ENCODE data around the gene CFAP54. TPM values are rescaled to one million over a fixed set of nuclear protein-coding genes. Genes with fewer than 3 reads are reported as not detected.

The CFAP54 gene
- total and polyA plus RNA-seq, 2 experiments from 2014 or later: 0.07 to 0.76 TPM

GRCh38 chr12:96503976-96504375 lies 14.6 kb downstream of the CFAP54 start:
- Histone ChIP-seq H3K4me2 (no peak overlapping the region), H3K36me3 (ENCODE audit: insufficient read depth) (no peaks in the 10 kb centered on the region), H2AFZ (no peak overlapping the region), H3K79me2 (replicated peaks; ENCODE audit: insufficient read depth) (no peaks in the 10 kb centered on the region), H3K9me2 (ENCODE audit: insufficient read depth) (peaks cover 10% of the 10 kb centered on the region), H4K20me1 (replicated peaks; ENCODE audit: insufficient read depth) (no peaks in the 10 kb centered on the region), H3F3A (replicated peaks; ENCODE audit: low read depth) (no peaks in the 10 kb centered on the region), H3K27ac (ENCODE audit: low read depth) (no peak overlapping the region), H3K27me3 (ENCODE audit: insufficient read depth) (no peaks in the 10 kb centered on the region), H3K4me3 (no peak overlapping the region), H3K4me1 (ENCODE audit: insufficient read depth) (no peaks in the 10 kb centered on the region)
- no peak overlapping the region for H3K4me3 Mint-ChIP-seq
- H3K9me3 Mint-ChIP-seq: no peaks in the 10 kb centered on the region
- DNase-seq (ENCODE audit: low spot score) (no peak), ATAC-seq (no peak)
- no peaks in the 10 kb centered on the region for H3K27me3 Mint-ChIP-seq (ENCODE audit: insufficient read depth, low read depth, poor library complexity)
- H3K27ac Mint-ChIP-seq: no peak overlapping the region
- peaks cover 2% of the 10 kb centered on the region; the same call in 1 of the 3 replicates for H3K36me3 Mint-ChIP-seq (ENCODE audit: low read depth)
- H3K4me1 Mint-ChIP-seq: peaks cover 9% of the 10 kb centered on the region; the same call in 2 of the 3 replicates
- TF ChIP-seq NANOG (IDR thresholded peaks at IDR 0.05; ENCODE audit: borderline replicate concordance) (no peak), ETS1 (IDR thresholded peaks at IDR 0.05) (no peak), ZNF114 (CRISPR knock-in tag; IDR thresholded peaks at IDR 0.05) (no peak), STAT1 (IDR thresholded peaks at IDR 0.05; ENCODE audit: unreplicated experiment) (no peak), CTCF (conservative IDR thresholded peaks at IDR 0.05; ENCODE audit: low read depth in 2 of 2) (no peak), ZNF331 (CRISPR knock-in tag; IDR thresholded peaks at IDR 0.05; ENCODE audit: low read depth) (no peak), CREB1 (CRISPR knock-in tag; IDR thresholded peaks at IDR 0.05; ENCODE audit: low read depth) (no peak), ZNF462 (CRISPR knock-in tag; IDR thresholded peaks at IDR 0.05) (no peak), EZH2 (IDR thresholded peaks at IDR 0.05; ENCODE audit: low read depth, unreplicated experiment) (no peak), POLR2AphosphoS5 (IDR thresholded peaks at IDR 0.05; ENCODE audit: low read depth) (no peak), JUNB (IDR thresholded peaks at IDR 0.05; ENCODE audit: unreplicated experiment) (no peak), EZH2phosphoT487 (IDR thresholded peaks at IDR 0.05; ENCODE audit: unreplicated experiment) (no peak), REST (IDR thresholded peaks at IDR 0.05; ENCODE audit: unreplicated experiment) (no peak)
